Memory B cell (primary cell): ENCODE results near the gene C14orf132.

Experiments
- ATAC-seq: fragments of 150-1000 bp; cut with Tn5 transposase; 2 replicates; pipeline ENCODE4 v1.10.0; 2021; ENCODE audit warnings: low read depth, mild to moderate bottlenecking, moderate library complexity
- DNase-seq, 2 donors: peaks; one replicate each; pipeline ENCODE4 v3.0.0; 2022; ENCODE audit warnings: low spot score in 2 of 2
- H3K27ac Mint-ChIP-seq: one replicate; pipeline ENCODE4 v1.8.0; 2022; ENCODE audit warnings: mild to moderate bottlenecking, moderate library complexity, mixed read lengths
- H3K27me3 Mint-ChIP-seq: one replicate; pipeline ENCODE4 v1.8.0; 2022; ENCODE audit warnings: mixed read lengths
- H3K36me3 Mint-ChIP-seq: one replicate; pipeline ENCODE4 v1.8.0; 2022; ENCODE audit warnings: mild to moderate bottlenecking, mixed read lengths
- H3K4me1 Mint-ChIP-seq: one replicate; pipeline ENCODE4 v1.8.0; 2022; ENCODE audit warnings: mixed read lengths
- H3K4me3 Mint-ChIP-seq: one replicate; pipeline ENCODE4 v1.8.0; 2022; ENCODE audit warnings: mild to moderate bottlenecking, moderate library complexity, mixed read lengths
- H3K9me3 Mint-ChIP-seq: one replicate; pipeline ENCODE4 v1.8.0; 2022; ENCODE audit warnings: mixed read lengths

C14orf132 gene

DNA sequence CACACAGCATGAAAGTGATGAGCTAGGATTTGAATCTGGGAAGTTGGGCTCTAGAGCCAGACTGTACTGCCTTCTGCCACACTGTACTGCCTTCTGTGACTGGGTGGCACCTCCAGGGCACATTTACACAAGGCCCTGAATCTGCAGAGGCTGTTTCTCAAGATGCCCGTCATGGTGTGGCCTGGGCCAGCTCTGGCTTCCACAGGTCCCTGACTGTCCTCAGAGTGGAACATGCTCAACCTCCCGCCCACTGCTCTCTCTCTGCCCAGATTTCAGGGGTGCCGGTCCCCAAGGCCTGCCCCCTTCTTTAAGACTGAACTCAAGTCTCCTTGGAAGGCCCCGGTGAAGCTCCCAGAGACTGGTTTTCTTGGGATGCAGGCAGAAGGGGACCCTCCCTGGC, 50.2 kb downstream of the C14orf132 start:
- H3K36me3 Mint-ChIP-seq, result no peaks in the 10 kb centered on the region
- H3K27me3 Mint-ChIP-seq, result peaks cover 3% of the 10 kb centered on the region
- DNase-seq, result no peak
- no peaks in the 10 kb centered on the region for H3K9me3 Mint-ChIP-seq
- no peak overlapping the region for H3K27ac Mint-ChIP-seq
- ATAC-seq, result no peak
- no peak overlapping the region for H3K4me3 Mint-ChIP-seq
- H3K4me1 Mint-ChIP-seq, result no peaks in the 10 kb centered on the region

DNA sequence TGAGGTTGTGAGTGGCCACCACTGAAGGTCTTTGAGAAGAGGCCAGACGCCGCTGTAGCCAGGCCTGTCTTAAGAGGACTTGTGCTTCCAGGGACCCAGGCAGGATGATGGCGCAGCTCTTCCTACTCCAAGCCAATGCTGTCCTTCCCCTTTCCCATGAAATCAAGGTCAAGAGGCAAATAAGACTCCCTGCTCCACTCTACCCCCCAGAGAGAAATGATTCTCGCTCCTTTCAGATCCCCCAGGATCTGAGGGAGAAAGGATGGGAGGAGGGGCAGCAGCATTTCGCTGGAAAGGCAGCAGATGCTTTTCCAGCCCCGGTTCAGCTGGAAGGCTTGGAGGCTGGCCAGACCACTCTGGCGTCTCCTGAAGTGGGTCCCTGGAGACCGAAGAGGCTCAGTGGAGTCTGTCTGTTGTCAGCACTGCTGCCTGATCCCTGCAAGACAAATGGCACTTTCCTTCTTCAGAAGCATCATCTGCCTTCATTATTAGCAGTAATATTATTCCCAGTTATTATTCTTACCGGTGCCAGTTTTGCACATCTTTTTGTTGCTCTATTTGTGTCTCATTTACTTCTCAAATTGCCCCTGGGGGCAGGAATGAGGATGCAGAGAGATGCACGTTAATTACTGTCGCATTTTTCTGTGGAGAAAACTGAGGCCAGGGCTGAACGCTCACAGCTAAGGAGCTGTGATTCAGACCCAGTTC, 51.4 kb downstream of the C14orf132 start:
- Mint-ChIP-seq H3K27ac (no peak overlapping the region), H3K4me3 (no peak overlapping the region), H3K36me3 (no peaks in the 10 kb centered on the region), H3K27me3 (peaks cover 6% of the 10 kb centered on the region), H3K9me3 (no peaks in the 10 kb centered on the region), H3K4me1 (no peaks in the 10 kb centered on the region)
- no peak for DNase-seq
- no peak for ATAC-seq

DNA sequence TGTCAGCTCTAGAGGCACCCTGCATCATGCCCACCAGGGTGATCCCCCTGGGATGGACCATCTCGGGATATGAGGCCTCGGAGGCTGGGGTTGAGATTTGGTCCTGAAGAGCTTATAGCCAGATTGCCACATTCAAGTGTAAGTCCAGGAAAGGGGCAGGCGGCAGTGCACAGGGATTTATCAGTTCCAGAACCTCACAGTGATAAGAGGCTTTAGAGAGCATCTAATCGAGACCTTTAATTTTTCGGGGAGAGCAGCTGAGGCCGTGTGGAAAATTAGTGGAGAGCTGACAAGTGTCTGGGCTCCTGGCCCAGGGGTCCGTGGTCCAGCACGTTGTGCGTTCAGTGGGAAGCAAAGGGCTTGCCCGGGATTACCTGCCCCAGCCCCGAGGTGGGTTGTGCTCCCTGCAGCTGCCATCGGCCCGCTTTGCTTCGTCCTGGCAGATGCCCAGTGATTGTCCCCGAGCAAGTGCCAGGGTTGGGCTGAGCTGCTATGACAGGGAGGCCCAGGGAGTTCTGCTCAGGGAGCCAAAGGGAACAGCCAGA, 52.1 kb downstream of the C14orf132 start:
- Mint-ChIP-seq H3K4me3 (no peak overlapping the region), H3K4me1 (no peaks in the 10 kb centered on the region), H3K27ac (no peak overlapping the region), H3K36me3 (no peaks in the 10 kb centered on the region), H3K27me3 (peaks cover 6% of the 10 kb centered on the region), H3K9me3 (no peaks in the 10 kb centered on the region)
- DNase-seq, result no peak
- ATAC-seq, result no peak

DNA sequence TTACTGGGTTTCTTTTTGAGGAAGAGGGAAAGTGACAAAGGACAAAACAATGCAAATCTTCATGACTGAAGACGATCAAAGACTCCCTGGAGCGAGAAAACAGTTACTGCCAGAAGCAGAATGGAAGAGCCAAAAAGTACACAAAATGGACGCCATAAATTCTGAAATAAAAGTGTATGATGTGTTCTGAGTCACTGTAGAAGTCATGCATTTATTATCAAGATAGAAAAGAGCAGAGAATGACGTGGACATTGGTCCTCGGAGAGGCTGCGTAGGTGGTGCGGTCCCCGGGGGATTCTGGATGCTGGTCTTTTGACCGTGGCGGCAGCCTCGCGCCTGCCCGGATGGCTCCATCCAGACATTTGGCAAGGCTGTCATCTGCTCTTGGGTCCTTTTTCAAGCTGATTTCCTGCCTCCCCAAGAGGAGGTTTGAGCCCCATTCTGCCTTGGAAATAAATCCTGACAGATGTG, 52.8 kb downstream of the C14orf132 start:
- no peaks in the 10 kb centered on the region for H3K9me3 Mint-ChIP-seq
- peaks cover 6% of the 10 kb centered on the region for H3K27me3 Mint-ChIP-seq
- DNase-seq (no peak), ATAC-seq (no peak)
- no peaks in the 10 kb centered on the region for H3K4me1 Mint-ChIP-seq
- no peak overlapping the region for H3K4me3 Mint-ChIP-seq
- H3K27ac Mint-ChIP-seq, result no peak overlapping the region
- no peaks in the 10 kb centered on the region for H3K36me3 Mint-ChIP-seq

- Mint-ChIP-seq H3K27me3 (peaks cover 6% of the 10 kb centered on the region), H3K36me3 (no peaks in the 10 kb centered on the region), H3K9me3 (no peaks in the 10 kb centered on the region), H3K4me3 (no peak overlapping the region), H3K4me1 (no peaks in the 10 kb centered on the region), H3K27ac (no peak overlapping the region)
- DNase-seq (no peak), ATAC-seq (no peak)
These were observed 53.8 kb downstream of the C14orf132 start for GRCh38 chr14:96092936-96093335.

- no peaks in the 10 kb centered on the region for H3K4me1 Mint-ChIP-seq
- DNase-seq, result no peak
- no peak overlapping the region for H3K4me3 Mint-ChIP-seq
- H3K36me3 Mint-ChIP-seq, result no peaks in the 10 kb centered on the region
- no peaks in the 10 kb centered on the region for H3K9me3 Mint-ChIP-seq
- peaks cover 6% of the 10 kb centered on the region for H3K27me3 Mint-ChIP-seq
- ATAC-seq, result no peak
- H3K27ac Mint-ChIP-seq, result no peak overlapping the region
These were observed 55.0 kb downstream of the C14orf132 start for GRCh38 chr14:96094211-96094610.

DNA sequence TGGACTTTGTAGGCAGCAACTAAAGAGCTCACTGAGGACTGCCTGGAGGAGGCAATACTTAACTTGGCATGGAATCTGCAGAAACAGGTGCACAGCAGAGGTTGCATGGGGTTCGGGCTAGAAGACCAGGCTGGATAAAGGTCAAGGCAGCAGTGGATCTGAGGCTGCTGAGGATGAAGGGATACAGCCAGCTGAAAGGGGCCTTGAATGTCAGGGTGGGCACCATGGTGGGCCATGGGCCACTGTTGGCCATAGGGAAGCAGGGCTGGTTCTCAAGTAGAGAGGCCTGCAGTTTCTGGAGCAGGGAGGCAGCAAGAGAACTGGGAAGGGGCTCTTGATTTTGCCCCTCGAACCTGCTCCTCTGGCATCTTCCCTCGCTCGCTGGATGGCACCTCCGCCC, 55.5 kb downstream of the C14orf132 start:
- Mint-ChIP-seq H3K27me3 (peaks cover 6% of the 10 kb centered on the region), H3K4me3 (no peak overlapping the region), H3K36me3 (no peaks in the 10 kb centered on the region), H3K9me3 (no peaks in the 10 kb centered on the region), H3K27ac (no peak overlapping the region), H3K4me1 (no peaks in the 10 kb centered on the region)
- DNase-seq (no peak), ATAC-seq (no peak)

- no peaks in the 10 kb centered on the region for H3K9me3 Mint-ChIP-seq
These were observed 55.9 kb downstream of the C14orf132 start for GRCh38 chr14:96095058-96095457.

DNA sequence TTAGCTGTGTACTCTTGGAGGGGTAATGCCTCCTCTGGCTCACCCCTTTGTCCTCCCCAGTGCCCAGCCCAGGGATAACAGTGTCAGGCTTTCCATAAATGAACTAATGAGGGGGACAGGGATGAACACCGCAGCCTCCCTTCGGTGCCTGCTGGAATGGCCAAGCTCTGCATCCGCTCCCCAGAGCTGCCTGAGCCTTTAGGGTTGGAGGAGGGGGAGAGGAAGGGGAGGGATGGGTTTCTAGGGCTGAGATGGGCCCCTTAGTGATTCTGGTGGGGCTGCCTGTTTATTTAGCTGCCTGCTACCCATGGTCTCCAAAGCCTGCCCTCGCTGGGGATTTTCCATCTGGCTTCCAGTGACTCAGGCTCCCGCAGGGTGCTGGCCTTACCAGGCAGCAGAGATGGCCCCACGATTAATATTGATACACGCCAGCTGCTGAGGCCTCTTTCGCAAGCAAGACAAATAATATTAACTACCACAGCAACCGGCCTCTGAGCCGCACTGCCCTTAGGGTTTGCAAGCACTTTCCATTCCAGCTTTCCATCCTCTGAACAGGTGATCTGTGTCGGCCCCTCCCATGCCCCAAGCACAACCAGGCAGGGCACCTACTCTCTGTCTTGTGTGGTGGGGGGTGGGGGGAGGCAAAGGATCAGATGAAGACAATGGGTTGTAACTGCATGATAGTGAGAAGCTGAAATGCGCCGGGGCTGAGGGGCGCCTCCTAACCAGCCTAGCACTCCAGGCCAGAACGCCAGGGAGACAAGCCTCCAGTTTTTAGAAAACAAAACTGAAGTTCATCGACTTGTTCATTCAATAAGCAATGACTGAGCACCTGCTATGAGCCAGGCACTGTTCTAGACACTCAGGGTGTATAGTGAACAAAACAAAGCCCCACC, 56.7 kb downstream of the C14orf132 start:
- Mint-ChIP-seq H3K4me3 (no peak overlapping the region), H3K36me3 (no peaks in the 10 kb centered on the region), H3K4me1 (no peaks in the 10 kb centered on the region), H3K27me3 (peaks cover 6% of the 10 kb centered on the region), H3K9me3 (no peaks in the 10 kb centered on the region), H3K27ac (no peak overlapping the region)
- ATAC-seq, result no peak
- DNase-seq, result no peak

More at GRCh38 chr14:96095058-96095457, 55.9 kb downstream of the C14orf132 start:
- H3K27me3 Mint-ChIP-seq, result peaks cover 6% of the 10 kb centered on the region
- ATAC-seq, result no peak
- H3K4me3 Mint-ChIP-seq, result no peak overlapping the region
- no peak for DNase-seq
- no peak overlapping the region for H3K27ac Mint-ChIP-seq
- H3K36me3 Mint-ChIP-seq, result no peaks in the 10 kb centered on the region
- no peaks in the 10 kb centered on the region for H3K4me1 Mint-ChIP-seq

GRCh38 chr14:96096639-96097610, 57.8 kb downstream of the C14orf132 start:
- Mint-ChIP-seq H3K27ac (no peak overlapping the region), H3K4me3 (no peak overlapping the region), H3K4me1 (no peaks in the 10 kb centered on the region), H3K36me3 (no peaks in the 10 kb centered on the region), H3K27me3 (peaks cover 4% of the 10 kb centered on the region), H3K9me3 (no peaks in the 10 kb centered on the region)
- DNase-seq (no peak), ATAC-seq (no peak)

- no peak for DNase-seq
These were observed 58.6 kb downstream of the C14orf132 start for GRCh38 chr14:96097752-96098151.

GRCh38 chr14:96098309-96098998, 59.3 kb downstream of the C14orf132 start:
- DNase-seq (no peak), ATAC-seq (no peak)
- no peaks in the 10 kb centered on the region for H3K9me3 Mint-ChIP-seq
- no peaks in the 10 kb centered on the region for H3K36me3 Mint-ChIP-seq
- H3K4me3 Mint-ChIP-seq, result no peak overlapping the region
- H3K27ac Mint-ChIP-seq, result no peak overlapping the region
- no peaks in the 10 kb centered on the region for H3K4me1 Mint-ChIP-seq
- H3K27me3 Mint-ChIP-seq, result peaks cover 3% of the 10 kb centered on the region

More at GRCh38 chr14:96097752-96098151, 58.6 kb downstream of the C14orf132 start:
- H3K9me3 Mint-ChIP-seq, result no peaks in the 10 kb centered on the region
- ATAC-seq, result no peak
- H3K27me3 Mint-ChIP-seq, result peaks cover 3% of the 10 kb centered on the region
- H3K27ac Mint-ChIP-seq, result no peak overlapping the region
- no peaks in the 10 kb centered on the region for H3K4me1 Mint-ChIP-seq
- H3K4me3 Mint-ChIP-seq, result no peak overlapping the region
- no peaks in the 10 kb centered on the region for H3K36me3 Mint-ChIP-seq

GRCh38 chr14:96098999-96099335, 59.8 kb downstream of the C14orf132 start:
- Mint-ChIP-seq H3K27ac (no peak overlapping the region), H3K9me3 (no peaks in the 10 kb centered on the region), H3K4me3 (no peak overlapping the region), H3K27me3 (peaks cover 3% of the 10 kb centered on the region), H3K36me3 (no peaks in the 10 kb centered on the region), H3K4me1 (no peaks in the 10 kb centered on the region)
- ATAC-seq (no peak), DNase-seq (no peak)
